ENCODE measurements around the gene ATRNL1.
"Not testable (repeated sequence)": the region's sequence is repeated elsewhere in the genome, so short reads cannot be mapped to it uniquely, and the experiment has no call there.

ATRNL1 gene

GRCh38 chr10:115272482-115272881 is 179.3 kb downstream of the ATRNL1 start:
- H3K27me3 ChIP-seq (ENCODE audit: insufficient read depth, poor library complexity, severe bottlenecking), result no peaks in the 10 kb centered on the region
- DNase-seq (ENCODE audit: low spot score) (no peak), ATAC-seq (ENCODE audit: low read depth) (no peak)
- no peaks in the 10 kb centered on the region for H3K4me1 ChIP-seq (ENCODE audit: insufficient read depth, poor library complexity, severe bottlenecking)
- no peak overlapping the region for H3K4me3 ChIP-seq (ENCODE audit: severe bottlenecking)
- no peak for TF ChIP-seq CTCF (IDR thresholded peaks at IDR 0.05; ENCODE audit: poor library complexity, severe bottlenecking)
- H3K27ac ChIP-seq (ENCODE audit: poor library complexity, severe bottlenecking), result no peak overlapping the region
- no peaks in the 10 kb centered on the region for H3K9me3 ChIP-seq (ENCODE audit: severe bottlenecking)
- H3K36me3 ChIP-seq (ENCODE audit: low read depth), result no peaks in the 10 kb centered on the region

DNA sequence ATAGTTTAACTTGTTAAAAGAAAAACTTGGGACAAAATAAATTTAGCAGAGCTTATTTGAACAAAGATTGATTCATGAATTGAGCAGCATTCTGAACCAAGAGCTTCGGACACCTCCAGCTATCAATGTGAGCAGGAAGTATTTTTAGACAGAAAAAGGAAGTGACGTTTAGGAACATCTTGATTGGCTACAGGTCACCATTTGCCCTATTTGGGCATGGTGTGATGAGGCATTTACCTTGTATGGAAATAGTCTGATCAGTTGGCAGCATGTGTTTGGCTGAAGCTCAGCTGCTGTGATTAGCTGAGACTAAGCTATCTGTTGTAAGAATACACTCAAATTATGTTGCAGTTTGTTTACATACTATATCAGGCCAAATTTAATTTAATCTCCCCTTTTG is 185.1 kb downstream of the ATRNL1 start:
- no peak overlapping the region for H3K4me3 ChIP-seq (ENCODE audit: severe bottlenecking)
- no peaks in the 10 kb centered on the region for H3K36me3 ChIP-seq (ENCODE audit: low read depth)
- DNase-seq (ENCODE audit: low spot score), result no peak
- no peak overlapping the region for H3K27ac ChIP-seq (ENCODE audit: poor library complexity, severe bottlenecking)
- no peaks in the 10 kb centered on the region for H3K4me1 ChIP-seq (ENCODE audit: insufficient read depth, poor library complexity, severe bottlenecking)
- ATAC-seq (ENCODE audit: low read depth), result no peak
- H3K9me3 ChIP-seq (ENCODE audit: severe bottlenecking), result no peaks in the 10 kb centered on the region
- H3K27me3 ChIP-seq (ENCODE audit: insufficient read depth, poor library complexity, severe bottlenecking), result no peaks in the 10 kb centered on the region
- TF ChIP-seq CTCF (IDR thresholded peaks at IDR 0.05; ENCODE audit: poor library complexity, severe bottlenecking), result no peak

- Histone ChIP-seq H3K9me3 (ENCODE audit: severe bottlenecking) (no peaks in the 10 kb centered on the region), H3K36me3 (ENCODE audit: low read depth) (no peaks in the 10 kb centered on the region), H3K4me1 (ENCODE audit: insufficient read depth, poor library complexity, severe bottlenecking) (no peaks in the 10 kb centered on the region), H3K27ac (ENCODE audit: poor library complexity, severe bottlenecking) (no peak overlapping the region), H3K27me3 (ENCODE audit: insufficient read depth, poor library complexity, severe bottlenecking) (no peaks in the 10 kb centered on the region), H3K4me3 (ENCODE audit: severe bottlenecking) (no peak overlapping the region)
- DNase-seq (ENCODE audit: low spot score) (no peak), ATAC-seq (ENCODE audit: low read depth) (no peak)
- no peak for TF ChIP-seq CTCF (IDR thresholded peaks at IDR 0.05; ENCODE audit: poor library complexity, severe bottlenecking)
These were observed 202.1 kb downstream of the ATRNL1 start for GRCh38 chr10:115295213-115295805.

- no peak for DNase-seq (ENCODE audit: low spot score)
- Histone ChIP-seq H3K9me3 (ENCODE audit: severe bottlenecking) (no peaks in the 10 kb centered on the region), H3K36me3 (ENCODE audit: low read depth) (no peaks in the 10 kb centered on the region), H3K27ac (ENCODE audit: poor library complexity, severe bottlenecking) (no peak overlapping the region), H3K4me3 (ENCODE audit: severe bottlenecking) (no peak overlapping the region), H3K27me3 (ENCODE audit: insufficient read depth, poor library complexity, severe bottlenecking) (no peaks in the 10 kb centered on the region), H3K4me1 (ENCODE audit: insufficient read depth, poor library complexity, severe bottlenecking) (no peaks in the 10 kb centered on the region)
- TF ChIP-seq CTCF (IDR thresholded peaks at IDR 0.05; ENCODE audit: poor library complexity, severe bottlenecking), result no peak
- no peak for ATAC-seq (ENCODE audit: low read depth)
These were observed 206.9 kb downstream of the ATRNL1 start for GRCh38 chr10:115300080-115300479.

DNA sequence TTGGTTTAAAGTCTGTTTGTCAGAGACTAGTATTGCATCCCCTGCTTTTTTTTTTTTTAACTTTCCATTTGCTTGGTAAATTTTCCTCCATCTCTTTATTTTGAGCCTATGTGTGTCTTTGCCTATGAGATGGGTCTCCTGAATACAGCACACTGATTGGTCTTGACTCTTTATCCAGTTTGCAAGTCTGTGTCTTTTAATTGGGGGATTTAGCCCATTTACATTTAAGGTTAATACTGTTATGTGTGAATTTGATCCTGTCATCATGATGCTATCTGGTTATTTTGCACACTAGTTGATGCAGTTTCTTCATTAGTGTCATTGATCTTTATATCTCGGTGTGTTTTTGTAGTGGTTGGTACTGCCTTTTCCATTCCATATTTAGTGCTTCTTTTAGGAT is 226.5 kb downstream of the ATRNL1 start:
- not testable (repeated sequence) for H3K4me3 ChIP-seq (ENCODE audit: severe bottlenecking); H3K27ac ChIP-seq (ENCODE audit: poor library complexity, severe bottlenecking); H3K36me3 ChIP-seq (ENCODE audit: low read depth); ATAC-seq (ENCODE audit: low read depth); H3K27me3 ChIP-seq (ENCODE audit: insufficient read depth, poor library complexity, severe bottlenecking); DNase-seq (ENCODE audit: low spot score); H3K9me3 ChIP-seq (ENCODE audit: severe bottlenecking); H3K4me1 ChIP-seq (ENCODE audit: insufficient read depth, poor library complexity, severe bottlenecking)

Data from RWPE2 (cell line).